ENCODE results near the gene GSE1. TPM values are rescaled to one million over a fixed set of nuclear protein-coding genes. Genes with fewer than 3 reads are reported as not detected.

Gene GSE1
- total and polyA plus RNA-seq, 2 experiments from 2014 or later: 32.4 to 135 TPM

GRCh38 chr16:85631230-85631629 lies 18.1 kb downstream of the GSE1 start:
- H3K36me3 Mint-ChIP-seq (ENCODE audit: low read depth): peaks cover 31% of the 10 kb centered on the region
- peaks cover 25% of the 10 kb centered on the region for H3K4me1 Mint-ChIP-seq

More at GRCh38 chr16:85631230-85631629, 18.1 kb downstream of the GSE1 start:
- Histone ChIP-seq H3K79me2 (replicated peaks; ENCODE audit: insufficient read depth) (peaks cover 100% of the 10 kb centered on the region), H3K4me3 (no peak overlapping the region), H3K9me2 (ENCODE audit: insufficient read depth) (no peaks in the 10 kb centered on the region), H2AFZ (no peak overlapping the region), H3K4me1 (ENCODE audit: insufficient read depth) (peaks cover 6% of the 10 kb centered on the region; the same call in 1 of the 2 replicates), H3K36me3 (ENCODE audit: insufficient read depth) (no peaks in the 10 kb centered on the region), H3F3A (replicated peaks; ENCODE audit: low read depth) (peaks cover 9% of the 10 kb centered on the region; the same call in 1 of the 2 replicates), H3K4me2 (no peak overlapping the region), H4K20me1 (replicated peaks; ENCODE audit: insufficient read depth) (peaks cover 71% of the 10 kb centered on the region), H3K27me3 (ENCODE audit: insufficient read depth) (no peaks in the 10 kb centered on the region), H3K27ac (ENCODE audit: low read depth) (no peak overlapping the region)
- peaks cover 15% of the 10 kb centered on the region for H3K9me3 Mint-ChIP-seq
- DNase-seq (ENCODE audit: low spot score): no peak
- no peak overlapping the region for H3K4me3 Mint-ChIP-seq
- ATAC-seq: no peak
- no peak overlapping the region for H3K27ac Mint-ChIP-seq
- peaks cover 23% of the 10 kb centered on the region for H3K27me3 Mint-ChIP-seq (ENCODE audit: insufficient read depth, low read depth, poor library complexity)
- no peak for TF ChIP-seq EZH2 (IDR thresholded peaks at IDR 0.05; ENCODE audit: low read depth, unreplicated experiment)
- no peak for TF ChIP-seq ZNF462 (CRISPR knock-in tag; IDR thresholded peaks at IDR 0.05)
- TF ChIP-seq ZNF331 (CRISPR knock-in tag; IDR thresholded peaks at IDR 0.05; ENCODE audit: low read depth): no peak
- TF ChIP-seq CREB1 (CRISPR knock-in tag; IDR thresholded peaks at IDR 0.05; ENCODE audit: low read depth): no peak
- TF ChIP-seq NANOG (IDR thresholded peaks at IDR 0.05; ENCODE audit: borderline replicate concordance): no peak
- no peak for TF ChIP-seq REST (IDR thresholded peaks at IDR 0.05; ENCODE audit: unreplicated experiment)
- TF ChIP-seq CTCF (conservative IDR thresholded peaks at IDR 0.05; ENCODE audit: low read depth in 2 of 2): no peak
- no peak for TF ChIP-seq ETS1 (IDR thresholded peaks at IDR 0.05)
- no peak for TF ChIP-seq ZNF114 (CRISPR knock-in tag; IDR thresholded peaks at IDR 0.05)
- TF ChIP-seq STAT1 (IDR thresholded peaks at IDR 0.05; ENCODE audit: unreplicated experiment): no peak
- TF ChIP-seq JUNB (IDR thresholded peaks at IDR 0.05; ENCODE audit: unreplicated experiment): no peak
